GM18861 (cell line): ENCODE measurements around the gene RGS9BP.
"Not testable (repeated sequence)": the region's sequence is repeated elsewhere in the genome, so short reads cannot be mapped to it uniquely, and the experiment has no call there.

Experiments
- ATAC-seq: cut with Tn5 transposase; IDR thresholded peaks from one replicate; pipeline ENCODE4 v1.9.1; 2021; ENCODE audit not compliant: unreplicated experiment

The RGS9BP gene

GRCh38 chr19:32671883-32672593, 3.6 kb upstream of the RGS9BP start:
- ATAC-seq, result no peak

DNA sequence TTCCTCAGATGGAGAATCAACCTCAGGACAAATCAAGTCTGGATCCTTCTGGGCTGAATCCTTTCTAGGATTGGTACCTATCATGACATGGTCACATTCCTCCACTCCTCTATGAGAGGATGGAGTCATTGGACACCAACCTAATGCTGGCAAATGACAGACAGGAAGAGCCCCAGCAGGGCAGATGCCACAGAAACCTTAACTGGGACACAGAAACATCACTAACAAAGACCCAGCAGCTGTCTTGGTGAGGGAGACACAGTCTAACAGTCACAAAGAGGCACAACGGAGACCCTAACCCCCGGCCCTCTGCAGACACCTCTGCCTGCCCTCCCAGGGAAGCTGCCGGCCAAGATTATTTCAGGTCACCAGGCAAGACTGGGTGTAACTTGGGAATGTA, 2.8 kb upstream of the RGS9BP start:
- no peak for ATAC-seq

GRCh38 chr19:32673573-32673972, 2.1 kb upstream of the RGS9BP start:
- ATAC-seq, result no peak

GRCh38 chr19:32674153-32674930, 1.3 kb upstream of the RGS9BP start:
- ATAC-seq, result peak; percentile 2

DNA sequence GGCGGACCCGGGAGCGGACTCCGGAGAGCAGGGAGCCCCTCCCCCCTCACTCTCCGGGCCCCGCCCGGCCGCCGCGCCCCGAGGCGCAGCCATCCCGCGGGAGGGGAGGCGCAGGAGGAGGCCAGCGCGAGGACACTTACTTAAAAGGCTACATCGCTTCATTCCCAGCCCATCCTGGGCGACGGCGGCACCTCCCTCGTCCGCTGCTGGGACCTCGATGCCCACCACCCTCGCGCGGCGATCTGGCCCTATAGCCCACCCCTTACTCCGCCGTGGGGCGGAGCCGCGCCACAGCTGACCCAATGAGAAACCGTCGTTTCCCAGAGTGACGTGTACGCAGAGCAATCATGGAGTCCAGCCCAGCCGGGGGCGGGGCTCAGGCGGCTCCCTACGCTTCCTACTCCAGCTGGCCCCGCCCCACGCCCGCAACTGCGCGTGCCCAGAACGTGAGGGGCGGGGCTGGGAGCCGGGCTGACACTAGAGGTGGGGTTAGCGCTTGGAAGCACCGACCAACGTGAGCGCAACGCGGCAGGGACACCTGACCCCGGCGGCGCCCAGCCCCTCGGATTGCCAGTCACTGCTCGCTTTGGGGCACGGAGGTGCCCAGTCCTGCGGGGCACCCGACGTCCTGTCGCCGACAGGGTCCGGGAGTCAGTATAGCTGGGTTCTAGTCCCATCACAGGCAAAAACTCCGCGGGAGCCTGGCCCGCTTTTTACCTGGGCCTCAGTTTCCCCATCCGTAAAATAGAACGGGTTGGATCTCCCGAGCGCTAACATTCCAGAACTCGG, 523 bp upstream of the RGS9BP start, which contains the start of gene ANKRD27:
Gene ANKRD27 (minus strand): TSS at position 250 of the 789 bp plus-strand sequence. CDS start 16,165 bp downstream, outside the sequence.
- ATAC-seq, result peak; percentile 95

DNA sequence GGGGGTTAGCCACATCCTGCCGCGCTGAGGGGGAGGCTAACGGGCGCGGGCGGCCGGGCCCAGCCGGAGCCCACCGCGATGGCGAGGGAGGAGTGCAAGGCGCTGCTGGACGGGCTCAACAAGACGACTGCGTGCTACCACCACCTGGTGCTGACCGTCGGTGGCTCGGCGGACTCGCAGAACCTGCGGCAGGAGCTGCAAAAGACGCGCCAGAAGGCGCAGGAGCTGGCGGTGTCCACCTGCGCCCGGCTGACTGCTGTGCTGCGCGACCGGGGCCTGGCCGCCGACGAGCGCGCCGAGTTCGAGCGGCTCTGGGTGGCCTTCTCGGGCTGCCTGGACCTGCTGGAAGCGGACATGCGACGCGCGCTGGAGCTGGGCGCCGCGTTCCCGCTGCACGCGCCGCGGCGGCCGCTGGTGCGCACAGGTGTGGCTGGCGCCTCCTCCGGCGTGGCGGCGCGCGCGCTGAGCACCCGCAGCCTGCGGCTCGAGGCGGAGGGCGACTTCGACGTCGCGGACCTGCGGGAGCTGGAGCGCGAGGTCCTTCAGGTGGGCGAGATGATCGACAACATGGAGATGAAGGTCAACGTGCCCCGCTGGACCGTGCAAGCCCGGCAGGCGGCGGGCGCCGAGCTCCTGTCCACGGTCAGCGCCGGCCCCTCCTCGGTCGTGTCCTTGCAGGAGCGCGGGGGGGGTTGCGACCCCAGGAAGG, 692 bp downstream of the RGS9BP start:
- ATAC-seq, result no peak

DNA sequence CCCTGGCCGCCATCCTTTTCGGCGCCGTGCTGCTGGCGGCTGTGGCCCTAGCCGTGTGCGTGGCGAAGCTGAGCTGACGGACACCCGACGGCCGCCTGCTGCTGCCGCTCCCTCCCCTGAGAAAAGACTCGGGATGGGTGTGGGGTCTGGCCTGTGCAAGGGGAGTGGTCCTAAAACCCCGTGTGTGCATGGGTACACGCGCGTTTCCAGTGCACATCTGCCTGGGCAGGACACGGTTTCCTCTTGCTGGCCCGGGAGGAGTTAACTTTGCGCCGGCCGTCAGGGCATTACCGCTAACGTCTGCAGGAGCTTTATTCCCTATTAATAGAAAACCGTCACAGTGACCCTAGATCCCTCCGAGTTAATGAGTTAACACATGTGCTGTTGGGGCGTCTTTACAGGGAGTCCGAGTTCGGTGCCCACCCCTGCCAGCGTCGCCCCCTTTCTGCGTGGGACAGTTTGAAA, 1.3 kb downstream of the RGS9BP start:
- no peak for ATAC-seq

DNA sequence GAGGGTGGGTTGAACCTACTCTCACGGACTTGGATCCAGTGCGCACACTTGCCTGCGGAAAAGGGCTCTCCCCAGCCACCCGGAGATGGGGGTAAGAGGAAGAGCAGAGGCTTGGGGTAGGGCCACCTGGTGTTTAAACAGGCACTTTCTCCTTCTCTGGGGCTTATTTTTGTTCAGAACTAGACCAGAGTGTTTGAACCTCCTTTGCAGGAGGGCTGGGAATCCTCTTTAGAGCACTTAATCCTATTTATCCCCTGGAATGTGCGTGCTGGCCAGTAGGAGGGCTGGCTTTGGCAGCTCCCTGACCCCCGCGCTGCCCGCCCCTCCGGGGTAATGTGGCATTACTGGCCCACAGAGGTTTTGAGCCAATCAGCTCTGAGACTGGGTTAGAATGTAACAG, 2.0 kb downstream of the RGS9BP start:
- no peak for ATAC-seq

DNA sequence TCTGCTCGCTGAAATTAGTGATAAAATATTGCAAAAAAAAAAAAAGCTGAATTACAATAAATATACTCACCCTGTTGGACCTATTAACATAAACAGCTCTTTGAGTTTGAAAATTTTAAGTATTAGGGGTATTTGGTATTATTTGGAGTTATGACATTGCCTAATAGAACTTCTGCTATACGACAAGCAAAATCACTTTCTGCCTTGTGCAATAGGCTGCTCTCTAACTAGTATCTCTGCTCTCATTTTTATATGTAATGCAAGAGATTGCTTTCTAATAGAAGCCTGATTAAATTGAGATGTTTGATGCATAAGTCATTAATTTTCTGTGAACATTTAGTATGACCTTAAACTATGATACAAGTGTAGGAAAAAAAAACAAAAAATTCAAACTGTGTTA, 5.3 kb downstream of the RGS9BP start:
- no peak for ATAC-seq

DNA sequence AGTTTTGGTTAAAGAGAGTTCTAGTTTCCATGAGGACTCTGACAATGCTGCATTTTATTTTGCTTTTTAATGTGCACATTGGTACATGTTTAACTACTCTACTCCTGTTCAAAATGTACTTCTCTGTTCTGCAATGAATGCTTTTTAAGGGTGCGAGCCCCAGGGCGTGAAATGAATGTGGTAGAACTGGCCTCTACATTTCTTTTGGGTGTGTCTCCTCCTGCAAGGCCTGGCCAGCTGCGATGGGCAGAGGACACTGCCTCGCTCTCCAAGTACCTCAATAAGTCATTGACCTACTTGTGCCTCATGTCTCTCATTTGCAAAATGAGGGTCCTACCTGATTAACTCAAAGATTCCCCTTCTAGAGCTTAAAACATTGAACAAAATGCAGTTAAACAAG, 6.7 kb downstream of the RGS9BP start:
- ATAC-seq, result no peak

DNA sequence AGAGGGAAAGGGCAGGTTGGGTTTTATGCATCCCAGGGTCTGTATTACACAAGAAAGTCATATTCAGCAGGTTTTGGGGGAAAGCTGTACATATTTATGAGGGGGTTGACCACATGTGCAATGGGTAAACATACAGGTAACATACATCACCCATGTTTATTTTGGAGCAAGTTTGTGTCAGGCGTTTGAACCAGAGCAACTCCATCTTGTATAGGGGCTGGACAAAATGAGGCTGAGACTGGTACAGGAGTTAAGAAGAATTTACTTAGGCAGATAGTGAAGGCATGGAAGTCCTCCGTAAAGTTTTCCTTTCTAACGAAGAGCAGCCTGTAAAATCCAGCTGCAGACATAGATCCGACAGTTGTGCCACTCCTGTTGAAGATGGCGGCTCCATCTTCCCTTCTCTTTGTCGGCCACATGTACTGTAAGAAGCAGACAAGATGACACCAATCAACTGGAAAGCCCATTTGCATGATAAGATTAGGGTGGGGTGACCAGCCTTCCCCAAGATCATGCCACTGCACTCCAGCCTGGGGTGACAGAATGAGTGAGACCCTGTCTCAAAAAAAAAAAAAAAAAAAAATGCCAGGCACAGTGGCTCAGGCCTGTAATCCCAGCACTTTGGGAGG, 11.3 kb downstream of the RGS9BP start:
- no peak for ATAC-seq

- ATAC-seq, result no peak
These were observed 12.0 kb downstream of the RGS9BP start for GRCh38 chr19:32687681-32688080.

DNA sequence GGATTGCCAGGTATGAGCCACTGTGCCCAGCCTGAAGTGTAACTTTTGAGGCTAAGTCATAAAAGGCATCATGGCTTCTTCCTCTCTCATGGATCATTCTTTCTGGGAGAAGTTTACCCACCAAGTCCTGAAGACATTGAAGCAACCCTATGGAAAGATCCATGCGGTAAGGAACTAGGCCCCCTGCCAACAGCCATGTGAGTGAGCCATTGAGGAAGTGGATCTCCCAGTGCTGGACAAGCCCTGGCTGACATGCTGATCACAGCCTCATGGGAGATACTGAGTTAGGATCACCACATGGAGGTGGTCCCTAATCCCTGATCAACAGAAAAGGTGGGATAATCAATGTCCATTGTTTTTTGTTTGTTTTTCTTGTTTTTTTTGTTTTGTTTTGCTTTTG, 12.7 kb downstream of the RGS9BP start:
- no peak for ATAC-seq

DNA sequence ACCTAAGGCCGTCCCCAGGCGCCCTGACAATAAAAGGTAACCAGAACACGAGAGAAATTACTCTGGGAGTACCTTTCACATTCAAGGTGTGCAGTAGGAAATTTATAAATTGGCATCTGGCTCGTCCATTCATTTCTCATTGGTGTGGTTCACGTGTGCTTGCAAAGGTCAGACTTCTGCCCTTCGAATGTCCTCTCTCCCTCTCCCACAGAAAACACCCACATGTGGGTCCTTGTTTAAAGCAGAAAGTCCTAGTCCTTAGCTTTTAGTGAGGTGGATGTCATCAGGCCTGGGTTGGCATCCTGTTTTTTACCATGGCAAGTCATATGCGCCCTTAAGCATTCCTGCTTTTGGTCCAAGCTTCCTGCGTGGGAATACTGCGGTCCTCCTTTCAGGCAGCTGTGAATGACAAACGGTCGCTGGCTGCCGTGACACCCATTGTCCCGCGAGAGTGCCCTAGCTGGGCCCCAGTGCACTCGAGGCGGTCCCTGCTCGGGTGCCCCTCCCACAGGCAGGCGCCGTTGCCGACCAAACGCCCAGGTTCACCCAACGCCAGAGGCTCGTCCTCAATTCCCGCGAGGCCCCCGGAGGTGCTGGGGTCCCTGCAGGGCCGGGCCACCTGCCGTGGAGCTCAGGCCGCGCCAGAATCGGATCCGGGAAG, 15.8 kb downstream of the RGS9BP start, which contains the start of gene NUDT19:
Gene NUDT19 (plus strand): TSS at position 531 of the 661 bp plus-strand sequence. CDS start 140 bp downstream, outside the sequence.
- peak; percentile 71 for ATAC-seq

DNA sequence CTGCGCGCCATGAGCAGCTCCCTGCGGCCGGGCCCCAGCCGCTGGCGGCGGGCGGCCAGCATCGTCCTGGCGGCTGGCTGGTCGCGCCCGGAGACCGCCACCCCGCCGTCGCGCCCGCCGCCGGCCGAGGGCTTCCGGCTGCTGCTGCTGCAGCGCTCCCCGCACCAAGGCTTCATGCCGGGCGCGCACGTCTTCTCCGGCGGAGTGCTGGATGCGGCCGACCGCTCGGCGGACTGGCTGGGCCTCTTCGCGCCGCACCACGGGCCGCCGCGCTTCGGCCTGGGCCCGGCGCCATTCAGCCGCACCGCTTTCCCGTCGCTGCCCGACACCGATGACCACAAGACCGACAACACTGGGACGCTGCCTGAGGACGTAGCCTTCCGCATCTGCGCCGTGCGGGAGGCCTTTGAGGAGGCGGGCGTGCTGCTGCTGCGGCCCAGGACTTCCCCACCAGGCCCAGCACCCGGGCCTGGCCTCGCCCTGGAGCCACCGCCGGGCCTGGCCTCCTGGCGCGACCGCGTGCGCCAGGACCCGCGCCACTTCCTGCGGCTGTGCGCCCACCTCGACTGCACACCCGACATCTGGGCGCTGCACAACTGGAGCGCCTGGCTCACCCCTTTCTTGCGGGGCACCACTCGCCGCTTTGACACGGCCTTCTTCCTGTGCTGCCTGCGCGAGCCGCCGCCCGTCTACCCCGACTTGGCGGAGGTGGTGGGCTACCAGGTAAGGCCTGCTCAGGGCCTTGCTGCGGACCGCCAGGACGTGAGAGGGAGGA, 16.5 kb downstream of the RGS9BP start:
- ATAC-seq, result peak; percentile 52

DNA sequence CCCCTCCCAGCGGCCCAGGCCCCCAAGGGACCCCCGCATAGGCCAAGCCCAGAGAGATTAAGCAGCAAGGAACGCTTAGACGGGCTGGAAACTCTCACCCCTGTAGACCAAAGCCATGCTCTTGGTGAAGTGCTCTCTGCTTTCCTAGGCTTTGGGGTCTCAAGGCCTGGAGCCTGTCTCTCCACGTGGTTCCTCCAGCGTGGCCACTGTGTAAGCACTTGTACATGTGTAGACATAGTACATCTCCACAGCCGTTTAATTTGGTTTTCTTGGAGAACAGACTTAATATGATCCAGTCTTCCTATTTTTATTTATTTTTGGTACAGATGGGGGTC, 17.0 kb downstream of the RGS9BP start:
- no peak for ATAC-seq

GRCh38 chr19:32693151-32694108, 17.8 kb downstream of the RGS9BP start:
- ATAC-seq, result not testable (repeated sequence)

DNA sequence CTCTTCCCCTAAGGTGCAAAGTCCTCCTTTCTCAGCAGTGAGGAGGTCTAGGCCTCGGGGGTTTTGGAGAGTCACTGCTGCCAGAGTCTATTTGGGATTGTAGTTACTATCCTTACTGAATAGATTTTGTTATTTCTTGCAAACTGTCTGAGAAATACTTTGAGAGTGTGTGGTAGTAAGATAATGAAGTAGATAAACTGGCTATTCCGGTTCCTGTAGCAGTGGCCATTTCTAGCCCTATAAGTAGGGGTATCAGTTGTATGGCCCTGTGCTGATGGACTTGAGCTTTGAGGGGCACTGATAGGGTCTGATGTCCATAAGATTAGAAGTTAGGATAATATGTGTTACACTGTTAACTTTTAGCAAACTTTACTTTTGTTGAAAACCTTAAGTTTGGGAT, 18.7 kb downstream of the RGS9BP start:
- ATAC-seq, result not testable (repeated sequence)
